Left renal cortex interstitium (tissue), 4 donors: ENCODE measurements around the gene STAT6. TPM values are rescaled to one million over a fixed set of nuclear protein-coding genes. Genes with fewer than 3 reads are reported as not detected.
"Not testable (repeated sequence)": the region's sequence is repeated elsewhere in the genome, so short reads cannot be mapped to it uniquely, and the experiment has no call there.

Experiments used
- DNase-seq, 4 donors: peaks; one replicate each; pipeline ENCODE4 v3.0.0-alpha.2; 2013; ENCODE audit warnings: low read depth in 4 of 4, low spot score in 2 of 4, missing footprints in 1 of 4
- polyA plus RNA-seq, 4 donors: library from polyadenylated mRNA; unstranded; fragments of 120-200 nt; gene quantifications; one replicate each; pipeline ENCODE4 v1.2.1, GENCODE V29; 2013; ENCODE audit not compliant: insufficient read length in 4 of 4

STAT6 gene
- polyA plus RNA-seq, 4 donors: 77.1 to 139 (median 108) TPM

GRCh38 chr12:57089271-57090245 is 21.6 kb downstream of the STAT6 start:
- no peak for DNase-seq

GRCh38 chr12:57088354-57089270 is 22.6 kb downstream of the STAT6 start, which contains the start of gene NAB2:
NAB2 (plus strand) TSS chr12:57089114; CDS start chr12:57089272, 158 bp downstream.
- DNase-seq: peak in 3 of 4 donors; percentile 84 to 88 (median 87)

- peak in 3 of 4 donors; percentile 82 to 92 (median 91) for DNase-seq
Observed at GRCh38 chr12:57087691-57088353, 23.3 kb downstream of the STAT6 start.

- DNase-seq: peak in 1 of 4 donors; percentile 65
Observed at GRCh38 chr12:57087010-57087690, 24.0 kb downstream of the STAT6 start.

- peak in 1 of 4 donors; percentile 69 for DNase-seq
Observed at GRCh38 chr12:57086493-57087009, 24.6 kb downstream of the STAT6 start.

- DNase-seq: peak in 3 of 4 donors; percentile 52 to 77 (median 67)
Observed at GRCh38 chr12:57085999-57086492, 25.1 kb downstream of the STAT6 start.

- DNase-seq: no peak
Observed at GRCh38 chr12:57080855-57081254, 30.3 kb downstream of the STAT6 start.

- no peak for DNase-seq
Observed at GRCh38 chr12:57079821-57080220, 31.3 kb downstream of the STAT6 start.

- peak; percentile 96 to 100 (median 98) for DNase-seq
Observed at GRCh38 chr12:57078519-57079404, 32.4 kb downstream of the STAT6 start, which contains the start of gene NEMP1. NEMP1 (minus strand) TSS chr12:57078791; CDS start chr12:57078745, 46 bp downstream.

GRCh38 chr12:57073566-57074450 is 37.4 kb downstream of the STAT6 start:
- not testable (repeated sequence) for DNase-seq

- DNase-seq: no peak
Observed at GRCh38 chr12:57072661-57073060, 38.5 kb downstream of the STAT6 start.

GRCh38 chr12:57069523-57069922 is 41.6 kb downstream of the STAT6 start:
- peak in 3 of 4 donors; percentile 42 to 77 (median 59) for DNase-seq

- DNase-seq: no peak
Observed at GRCh38 chr12:57066245-57066644, 44.9 kb downstream of the STAT6 start.

- no peak for DNase-seq
Observed at GRCh38 chr12:57063991-57064685, 47.0 kb downstream of the STAT6 start.

GRCh38 chr12:57058454-57058853 is 52.7 kb downstream of the STAT6 start:
- DNase-seq: no peak

GRCh38 chr12:57057067-57057751 is 54.0 kb downstream of the STAT6 start:
- DNase-seq: no peak
